SK-N-SH (cell line): ENCODE measurements around the gene ITGAV. TPM values are rescaled to one million over a fixed set of nuclear protein-coding genes. Genes with fewer than 3 reads are reported as not detected.

Experiments
- CTCF ChIA-PET: fragments of 300-600, 350-600 bp; formaldehyde crosslinking; extraction: SDS; loops from one replicate; lab custom pipeline; 2021; lab: Yijun Ruan, JAX
- POLR2A ChIA-PET: fragments of 350-600 bp; sonication (Branson Sonifier 250); formaldehyde crosslinking; extraction: SDS; loops from one replicate; lab custom pipeline; 2020; ENCODE audit warnings: antibody characterized with exemption, inconsistent platforms; lab: Yijun Ruan, JAX
- DNase-seq: peaks from one replicate; pipeline ENCODE4 v3.0.0; 2012
- H2AFZ ChIP-seq: fragments of 200-600 bp; sonication (generic); 2 replicates; pipeline ENCODE4 v1.8.1; 2016; ENCODE audit warnings: antibody characterized with exemption, mild to moderate bottlenecking, low read depth
- H3F3A ChIP-seq: fragments of 200-600 bp; sonication (generic); replicated peaks from 2 replicates; pipeline ENCODE3; 2016; ENCODE audit warnings: antibody characterized with exemption, mild to moderate bottlenecking; ENCODE audit not compliant: insufficient read depth
- H3K27ac ChIP-seq, 2 experiments: fragments of 200-500 bp in 1 of 2; fragments of 200-600 bp in 1 of 2; sonication (Bioruptor generic) in 1 of 2; sonication (generic), shearing (Covaris generic) in 1 of 2; 2 replicates each; pipeline versions ENCODE4 v1.5.1 to v1.6.1; 2014 to 2016; ENCODE audit warnings: low read depth in 2 of 2, inconsistent platforms in 1 of 2, low read length in 1 of 2, mild to moderate bottlenecking in 1 of 2, mixed read lengths in 1 of 2
- H3K27me3 ChIP-seq: fragments of 200-600 bp; sonication (generic), shearing (Covaris generic); 2 replicates; pipeline ENCODE4 v1.6.1; 2016; ENCODE audit warnings: mixed run types; ENCODE audit not compliant: insufficient read depth
- H3K36me3 ChIP-seq, 2 experiments: fragments of 200-500 bp in 1 of 2; fragments of 200-600 bp in 1 of 2; sonication (Bioruptor generic) in 1 of 2; sonication (generic) in 1 of 2; replicated peaks in 1 of 2; 2 replicates each; pipeline versions ENCODE3 to v1.5.1; 2014 to 2016; ENCODE audit warnings: low read length in 1 of 2, mild to moderate bottlenecking in 1 of 2; ENCODE audit not compliant: insufficient read depth in 2 of 2, control insufficient read depth in 1 of 2
- H3K4me1 ChIP-seq, 2 experiments: fragments of 200-500 bp in 1 of 2; fragments of 200-600 bp in 1 of 2; sonication (Bioruptor generic) in 1 of 2; sonication (generic), shearing (Covaris generic) in 1 of 2; 2 replicates each; pipeline versions ENCODE4 v1.5.1 to v1.6.1; 2014 to 2016; ENCODE audit warnings: low read depth in 1 of 2, low read length in 1 of 2, mixed run types in 1 of 2; ENCODE audit not compliant: insufficient read depth in 2 of 2, control insufficient read depth in 1 of 2
- H3K4me2 ChIP-seq: fragments of 200-600 bp; sonication (generic), shearing (Covaris generic); 2 replicates; pipeline ENCODE4 v1.6.1; 2017; ENCODE audit warnings: mixed run types
- H3K4me3 ChIP-seq, 2 experiments: fragments of 200-500 bp in 1 of 2; fragments of 200-600 bp in 1 of 2; sonication (Bioruptor generic) in 1 of 2; sonication (generic), shearing (Covaris generic) in 1 of 2; 2 replicates each; pipeline versions ENCODE4 v1.5.1 to v1.8.1; 2014 to 2016; ENCODE audit warnings: low read depth in 2 of 2, inconsistent platforms in 1 of 2, low read length in 1 of 2, mild to moderate bottlenecking in 1 of 2, mixed read lengths in 1 of 2, moderate library complexity in 1 of 2
- H3K79me2 ChIP-seq: fragments of 200-600 bp; sonication (generic); 2 replicates; pipeline ENCODE4 v1.8.1; 2017; ENCODE audit warnings: mild to moderate bottlenecking; ENCODE audit not compliant: insufficient read depth
- H3K9ac ChIP-seq: fragments of 200-600 bp; sonication (generic); 2 replicates; pipeline ENCODE4 v1.6.1; 2017; ENCODE audit warnings: mixed run types
- H3K9me2 ChIP-seq: fragments of 200-600 bp; sonication (generic); 2 replicates; pipeline ENCODE4 v1.6.1; 2017; ENCODE audit warnings: mixed run types
- H3K9me3 ChIP-seq: fragments of 200-600 bp; sonication (generic); 2 replicates; pipeline ENCODE4 v1.6.1; 2017; ENCODE audit warnings: mixed run types, mild to moderate bottlenecking, moderate library complexity
- H4K20me1 ChIP-seq: fragments of 200-600 bp; sonication (generic); 2 replicates; pipeline ENCODE4 v1.6.1; 2017; ENCODE audit warnings: mild to moderate bottlenecking, mixed run types; ENCODE audit not compliant: insufficient read depth
- CTCF ChIP-seq: fragments of 200-600 bp; sonication (generic); IDR thresholded peaks from 2 replicates; pipeline ENCODE4 v1.6.1; 2017; ENCODE audit warnings: antibody characterized with exemption, mild to moderate bottlenecking, moderate library complexity
- ELF1 ChIP-seq: IDR thresholded peaks from 2 replicates; pipeline ENCODE4 v1.4.0; 2012
- EP300 ChIP-seq, 2 experiments: IDR thresholded peaks; 2 replicates each; pipeline versions ENCODE4 v1.4.0 to v1.6.1; 2012; ENCODE audit warnings: borderline replicate concordance in 1 of 2, low read depth in 1 of 2, low read length in 1 of 2
- FOSL2 ChIP-seq: IDR thresholded peaks from 2 replicates; pipeline ENCODE4 v1.4.0; 2012; ENCODE audit warnings: low read depth, mild to moderate bottlenecking, moderate library complexity, borderline replicate concordance
- FOXM1 ChIP-seq: IDR thresholded peaks from 2 replicates; pipeline ENCODE4 v1.4.0; 2012; ENCODE audit warnings: low read depth, mild to moderate bottlenecking
- JUND ChIP-seq: IDR thresholded peaks from 2 replicates; pipeline ENCODE4 v1.4.0; 2012
- MXI1 ChIP-seq: IDR thresholded peaks from 2 replicates; pipeline ENCODE4 v1.6.1; 2012; ENCODE audit warnings: mild to moderate bottlenecking, low read depth, low read length, improper control_type of control experiment
- NFIC ChIP-seq: IDR thresholded peaks from 2 replicates; pipeline ENCODE4 v1.4.0; 2012; ENCODE audit warnings: borderline replicate concordance
- NRF1 ChIP-seq: IDR thresholded peaks from 2 replicates; pipeline ENCODE4 v1.6.1; 2012; ENCODE audit warnings: low read depth, mild to moderate bottlenecking, low read length
- REST ChIP-seq: IDR thresholded peaks from 2 replicates; pipeline ENCODE4 v1.6.1; 2012; ENCODE audit warnings: mild to moderate bottlenecking, low read depth, low read length, moderate library complexity
- SMC3 ChIP-seq: IDR thresholded peaks from 2 replicates; pipeline ENCODE4 v1.6.1; 2012; ENCODE audit warnings: low read depth, low read length, improper control_type of control experiment
- TCF12 ChIP-seq: IDR thresholded peaks from 2 replicates; pipeline ENCODE4 v1.4.0; 2012
- TEAD4 ChIP-seq: IDR thresholded peaks from 2 replicates; pipeline ENCODE4 v1.4.0; 2012; ENCODE audit warnings: mild to moderate bottlenecking, borderline replicate concordance; ENCODE audit not compliant: insufficient read depth
- WGBS: methylation state at CpG from one replicate; pipeline ENCODE4 v1.1.6; 2017; ENCODE audit warnings: low lambda C conversion rate; 5-methylcytosine and 5-hydroxymethylcytosine counted together
- polyA plus RNA-seq, 3 experiments: library from polyadenylated mRNA; depleted of rRNA; stranded (reverse); fragments of >200 nt; gene quantifications; 2 replicates each; pipeline ENCODE4 v1.2.3, GENCODE V29; 2012
- TF ChIP-seq, protein P1 (sequence below): IDR thresholded peaks from 2 replicates; pipeline ENCODE4 v1.4.0; 2012; ENCODE audit warnings: low read depth

Gene ITGAV
- polyA plus RNA-seq, 1 of the 3 experiments (the other 2 are of a cell fraction) = 24.3 TPM

DNA sequence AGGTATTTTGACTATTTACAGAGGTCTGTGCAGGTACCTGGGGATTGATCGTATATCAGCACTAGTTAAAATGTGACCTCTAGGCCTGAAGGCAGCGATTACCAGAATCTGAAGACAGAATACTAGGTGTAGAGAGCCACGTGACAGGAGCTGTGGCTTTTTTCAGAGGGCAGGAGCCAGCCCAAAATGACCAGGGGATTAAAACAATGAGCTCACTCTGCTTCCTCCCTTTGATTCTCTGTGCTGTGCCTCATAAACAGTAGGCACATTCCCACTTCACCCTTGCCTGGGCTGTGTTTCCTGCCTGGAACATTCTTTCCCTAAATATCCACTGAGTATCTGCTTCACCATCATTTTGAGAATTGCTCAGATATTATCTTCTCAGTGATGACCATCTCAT is 15.2 kb downstream of the ITGAV start:
- Histone ChIP-seq H3K9me3 (no peaks in the 10 kb centered on the region), H3F3A (peaks cover 9% of the 10 kb centered on the region)
- TF ChIP-seq MXI1 (no peak), TEAD4 (no peak), FOSL2 (no peak), EP300 (IDR thresholded peaks at IDR 0.05; ENCODE audit: borderline replicate concordance in 1 of 2, low read depth in 1 of 2, low read length in 1 of 2) (no peak), FOXM1 (no peak), TCF12 (no peak), REST (no peak), NFIC (no peak), NRF1 (no peak), SMC3 (no peak), JUND (no peak), CTCF (no peak), ELF1 (no peak)
- TF ChIP-seq, protein P1, sequence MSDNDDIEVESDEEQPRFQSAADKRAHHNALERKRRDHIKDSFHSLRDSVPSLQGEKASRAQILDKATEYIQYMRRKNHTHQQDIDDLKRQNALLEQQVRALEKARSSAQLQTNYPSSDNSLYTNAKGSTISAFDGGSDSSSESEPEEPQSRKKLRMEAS = no peak
- TF ChIP-seq, all 33 proteins: peak for 0
- H3K4me2 ChIP-seq = no peak overlapping the region
- peaks cover 90% of the 10 kb centered on the region for H3K79me2 ChIP-seq
- CTCF ChIA-PET = interaction anchor here (0.6 to 1.0 kb wide), 2 partner anchors 13 to 102 kb away, joined by 3 read pairs; no protein-coding TSS in a partner anchor
- no peaks in the 10 kb centered on the region for H3K27me3 ChIP-seq
- peaks cover under 1% of the 10 kb centered on the region; the same call in 1 of the 2 replicates for H4K20me1 ChIP-seq
- peak overlapping the region in 1 of 2 experiments; percentile 25; a peak in 2 of 4 replicates for H3K27ac ChIP-seq
- peaks cover 31 to 53% of the 10 kb centered on the region in 2 experiments for H3K36me3 ChIP-seq
- H3K4me3 ChIP-seq = no peak overlapping the region
- 91% methylated on average over 3 of the region's 3 CpGs for WGBS
- no peak overlapping the region for H2AFZ ChIP-seq
- H3K9me2 ChIP-seq = no peaks in the 10 kb centered on the region
- H3K9ac ChIP-seq = no peak overlapping the region
- no peak for DNase-seq
- H3K4me1 ChIP-seq = peaks cover 8 to 14% of the 10 kb centered on the region in 2 experiments; a peak in 2 of 4 replicates
- POLR2A ChIA-PET = no interaction called here
